ENCODE data around the gene TSPAN9.

TSPAN9 gene

GRCh38 chr12:3187846-3188770 lies 110.9 kb downstream of the TSPAN9 start:
- H3K36me3 ChIP-seq (ENCODE audit: control insufficient read depth, low read length): no peaks in the 10 kb centered on the region
- H4K20me1 ChIP-seq (ENCODE audit: control insufficient read depth, insufficient read depth, low read depth, low read length): peaks cover 6% of the 10 kb centered on the region; the same call in 1 of the 2 replicates
- no peak overlapping the region for H3K27ac ChIP-seq (ENCODE audit: low read depth, low read length)
- no peaks in the 10 kb centered on the region for H3K4me1 ChIP-seq (ENCODE audit: control insufficient read depth, low read length)
- no peak overlapping the region for H3K4me3 ChIP-seq (ENCODE audit: low read length)
- TF ChIP-seq EZH2phosphoT487 (IDR thresholded peaks at IDR 0.05; ENCODE audit: borderline replicate concordance, low read length): no peak
- TF ChIP-seq CTCF (IDR thresholded peaks at IDR 0.05; ENCODE audit: low read depth, low read length, poor library complexity, severe bottlenecking): no peak
- H3K4me2 ChIP-seq (ENCODE audit: low read length): no peak overlapping the region
- H3K27me3 ChIP-seq (ENCODE audit: control insufficient read depth, low read length): peaks cover 26% of the 10 kb centered on the region; the same call in 1 of the 2 replicates
- H3F3A ChIP-seq (ENCODE audit: control insufficient read depth, insufficient read depth): no peaks in the 10 kb centered on the region
- H3K79me2 ChIP-seq (ENCODE audit: control insufficient read depth, low read length): no peaks in the 10 kb centered on the region
- no peaks in the 10 kb centered on the region for H3K9me3 ChIP-seq (ENCODE audit: control insufficient read depth, insufficient read depth, low read length)
- H3K9me2 ChIP-seq (replicated peaks; ENCODE audit: control insufficient read depth, low read length): no peaks in the 10 kb centered on the region

GRCh38 chr12:3189282-3189681 lies 112.1 kb downstream of the TSPAN9 start:
- Histone ChIP-seq H4K20me1 (ENCODE audit: control insufficient read depth, insufficient read depth, low read depth, low read length) (peaks cover 6% of the 10 kb centered on the region; the same call in 1 of the 2 replicates), H3K27ac (ENCODE audit: low read depth, low read length) (no peak overlapping the region), H3K36me3 (ENCODE audit: control insufficient read depth, low read length) (no peaks in the 10 kb centered on the region), H3K9me3 (ENCODE audit: control insufficient read depth, insufficient read depth, low read length) (no peaks in the 10 kb centered on the region), H3K4me1 (ENCODE audit: control insufficient read depth, low read length) (no peaks in the 10 kb centered on the region), H3K4me2 (ENCODE audit: low read length) (no peak overlapping the region), H3K4me3 (ENCODE audit: low read length) (no peak overlapping the region), H3K27me3 (ENCODE audit: control insufficient read depth, low read length) (peaks cover 22% of the 10 kb centered on the region; the same call in 1 of the 2 replicates), H3K79me2 (ENCODE audit: control insufficient read depth, low read length) (no peaks in the 10 kb centered on the region), H3K9me2 (replicated peaks; ENCODE audit: control insufficient read depth, low read length) (no peaks in the 10 kb centered on the region), H3F3A (ENCODE audit: control insufficient read depth, insufficient read depth) (no peaks in the 10 kb centered on the region)
- TF ChIP-seq EZH2phosphoT487 (IDR thresholded peaks at IDR 0.05; ENCODE audit: borderline replicate concordance, low read length): no peak
- TF ChIP-seq CTCF (IDR thresholded peaks at IDR 0.05; ENCODE audit: low read depth, low read length, poor library complexity, severe bottlenecking): no peak

GRCh38 chr12:3190101-3190500 lies 112.9 kb downstream of the TSPAN9 start:
- Histone ChIP-seq H4K20me1 (ENCODE audit: control insufficient read depth, insufficient read depth, low read depth, low read length) (peaks cover 6% of the 10 kb centered on the region; the same call in 1 of the 2 replicates), H3K27ac (ENCODE audit: low read depth, low read length) (no peak overlapping the region), H3K4me1 (ENCODE audit: control insufficient read depth, low read length) (no peaks in the 10 kb centered on the region), H3K9me3 (ENCODE audit: control insufficient read depth, insufficient read depth, low read length) (no peaks in the 10 kb centered on the region), H3K9me2 (replicated peaks; ENCODE audit: control insufficient read depth, low read length) (no peaks in the 10 kb centered on the region), H3K4me2 (ENCODE audit: low read length) (no peak overlapping the region), H3K4me3 (ENCODE audit: low read length) (no peak overlapping the region), H3F3A (ENCODE audit: control insufficient read depth, insufficient read depth) (no peaks in the 10 kb centered on the region), H3K79me2 (ENCODE audit: control insufficient read depth, low read length) (no peaks in the 10 kb centered on the region), H3K27me3 (ENCODE audit: control insufficient read depth, low read length) (peaks cover 24% of the 10 kb centered on the region; the same call in 1 of the 2 replicates), H3K36me3 (ENCODE audit: control insufficient read depth, low read length) (no peaks in the 10 kb centered on the region)
- TF ChIP-seq EZH2phosphoT487 (IDR thresholded peaks at IDR 0.05; ENCODE audit: borderline replicate concordance, low read length) (no peak), CTCF (IDR thresholded peaks at IDR 0.05; ENCODE audit: low read depth, low read length, poor library complexity, severe bottlenecking) (no peak)

Measured in DOHH2 (cell line).